GM18508 (cell line): ENCODE results near the gene PARM1.
"Not testable (repeated sequence)": the region's sequence is repeated elsewhere in the genome, so short reads cannot be mapped to it uniquely, and the experiment has no call there.

Experiments
- ATAC-seq: cut with Tn5 transposase; IDR thresholded peaks from one replicate; pipeline ENCODE4 v1.9.1; 2021; ENCODE audit warnings: moderate number of reproducible peaks; ENCODE audit not compliant: insufficient read depth, unreplicated experiment

The PARM1 gene

GRCh38 chr4:74975848-74976824 lies 43.2 kb downstream of the PARM1 start:
- no peak for ATAC-seq

GRCh38 chr4:74982546-74983252 lies 49.8 kb downstream of the PARM1 start:
- ATAC-seq = no peak

- no peak for ATAC-seq
These were observed 50.3 kb downstream of the PARM1 start for GRCh38 chr4:74983253-74983635.

- ATAC-seq = no peak
These were observed 57.5 kb downstream of the PARM1 start for GRCh38 chr4:74990276-74990875.

- not testable (repeated sequence) for ATAC-seq
These were observed 61.5 kb downstream of the PARM1 start for GRCh38 chr4:74994436-74994835.

GRCh38 chr4:74996996-74997395 lies 64.1 kb downstream of the PARM1 start:
- ATAC-seq = no peak

GRCh38 chr4:74997948-74998729 lies 65.2 kb downstream of the PARM1 start:
- no peak for ATAC-seq

- ATAC-seq = no peak
These were observed 66.9 kb downstream of the PARM1 start for GRCh38 chr4:74999714-75000309.

GRCh38 chr4:75001871-75002270 lies 69.0 kb downstream of the PARM1 start:
- ATAC-seq = no peak

GRCh38 chr4:75002381-75002780 lies 69.5 kb downstream of the PARM1 start:
- no peak for ATAC-seq

- ATAC-seq = no peak
These were observed 71.1 kb downstream of the PARM1 start for GRCh38 chr4:75003979-75004378.

GRCh38 chr4:75004755-75005668 lies 72.1 kb downstream of the PARM1 start:
- peak; percentile 88 for ATAC-seq

- ATAC-seq = no peak
These were observed 72.8 kb downstream of the PARM1 start for GRCh38 chr4:75005727-75006126.

GRCh38 chr4:75007891-75008290 lies 75.0 kb downstream of the PARM1 start:
- ATAC-seq = no peak

GRCh38 chr4:75009138-75009537 lies 76.2 kb downstream of the PARM1 start:
- no peak for ATAC-seq

GRCh38 chr4:75011131-75011795 lies 78.3 kb downstream of the PARM1 start:
- no peak for ATAC-seq

GRCh38 chr4:75015627-75016026 lies 82.7 kb downstream of the PARM1 start:
- no peak for ATAC-seq

GRCh38 chr4:75016472-75016871 lies 83.6 kb downstream of the PARM1 start:
- no peak for ATAC-seq
